HT-29 (cell line): ENCODE measurements around the gene NPHP1. TPM values are rescaled to one million over a fixed set of nuclear protein-coding genes. Genes with fewer than 3 reads are reported as not detected.
"Not testable (repeated sequence)": the region's sequence is repeated elsewhere in the genome, so short reads cannot be mapped to it uniquely, and the experiment has no call there.

Source experiments
- DNase-seq: peaks from one replicate; pipeline ENCODE4 v3.0.0-alpha.2; 2015; ENCODE audit warnings: low spot score
- total RNA-seq: library from RNA; depleted of rRNA; stranded (reverse); fragments of >200 nt; shearing (Covaris generic); gene quantifications from 2 replicates; pipeline ENCODE4 v1.2.3, GENCODE V29; 2014

Gene NPHP1
- total RNA-seq, 1 experiment from 2014 or later, result 0.92 TPM

GRCh38 chr2:110130757-110131156, 74.1 kb downstream of the NPHP1 start:
- no peak for DNase-seq

- DNase-seq, result no peak
Measured at GRCh38 chr2:110126906-110127305, 77.9 kb downstream of the NPHP1 start.

GRCh38 chr2:110126086-110126773, 78.6 kb downstream of the NPHP1 start:
- DNase-seq, result no peak

GRCh38 chr2:110124939-110125691, 79.7 kb downstream of the NPHP1 start:
- no peak for DNase-seq

- DNase-seq, result no peak
Measured at GRCh38 chr2:110124038-110124825, 80.6 kb downstream of the NPHP1 start.

- no peak for DNase-seq
Measured at GRCh38 chr2:110121592-110121991, 83.2 kb downstream of the NPHP1 start.

GRCh38 chr2:110121052-110121334, 83.8 kb downstream of the NPHP1 start:
- DNase-seq, result no peak

- no peak for DNase-seq
Measured at GRCh38 chr2:110120171-110121051, 84.4 kb downstream of the NPHP1 start.

GRCh38 chr2:110116033-110116710, 88.6 kb downstream of the NPHP1 start:
- DNase-seq, result peak; percentile 76

GRCh38 chr2:110115291-110116032, 89.4 kb downstream of the NPHP1 start, which contains the start of gene MALL:
TSS of gene MALL (minus strand) at chr2:110115822. CDS start at chr2:110115792, 30 bp downstream.
- peak; percentile 79 for DNase-seq

GRCh38 chr2:110114831-110115255, 90.0 kb downstream of the NPHP1 start:
- peak; percentile 72 for DNase-seq

- peak; percentile 83 for DNase-seq
Measured at GRCh38 chr2:110113961-110114591, 90.7 kb downstream of the NPHP1 start.

- DNase-seq, result not testable (repeated sequence)
Measured at GRCh38 chr2:110108291-110108690, 96.5 kb downstream of the NPHP1 start.

- peak; percentile 84 for DNase-seq
Measured at GRCh38 chr2:110107092-110108079, 97.4 kb downstream of the NPHP1 start.

GRCh38 chr2:110106642-110107041, 98.2 kb downstream of the NPHP1 start:
- DNase-seq, result peak; percentile 76

GRCh38 chr2:110105608-110106467, 99.0 kb downstream of the NPHP1 start:
- peak; percentile 92 for DNase-seq

GRCh38 chr2:110105183-110105582, 99.6 kb downstream of the NPHP1 start:
- DNase-seq, result no peak
